Measurements from ENCODE around the gene TEAD1.

The TEAD1 gene

GRCh38 chr11:12793065-12793464 lies 118.8 kb downstream of the TEAD1 start:
- DNase-seq, result no peak

GRCh38 chr11:12793506-12793905 lies 119.3 kb downstream of the TEAD1 start:
- DNase-seq, result peak; percentile 65

- no peak for DNase-seq
These were observed 120.5 kb downstream of the TEAD1 start for GRCh38 chr11:12794576-12795230.

DNA sequence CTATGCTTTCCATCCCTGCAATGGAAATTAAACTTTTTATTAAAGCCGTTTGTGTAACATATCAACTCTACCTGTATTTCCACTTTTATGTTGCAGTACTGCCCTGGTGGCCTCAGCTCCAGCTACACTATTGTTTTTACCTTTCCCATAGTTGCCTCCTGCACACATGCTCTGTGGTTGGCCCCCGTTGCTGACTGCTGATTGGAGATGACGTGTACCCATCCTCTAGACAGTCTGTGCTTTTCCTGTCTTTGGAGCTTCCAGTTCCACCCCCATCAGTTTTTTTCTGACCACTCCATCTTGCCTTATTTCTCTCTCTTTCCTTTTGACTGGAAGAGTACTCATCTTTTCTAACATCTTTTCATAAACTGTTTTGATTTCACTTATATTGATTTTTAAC lies 123.8 kb downstream of the TEAD1 start:
- DNase-seq, result no peak

DNA sequence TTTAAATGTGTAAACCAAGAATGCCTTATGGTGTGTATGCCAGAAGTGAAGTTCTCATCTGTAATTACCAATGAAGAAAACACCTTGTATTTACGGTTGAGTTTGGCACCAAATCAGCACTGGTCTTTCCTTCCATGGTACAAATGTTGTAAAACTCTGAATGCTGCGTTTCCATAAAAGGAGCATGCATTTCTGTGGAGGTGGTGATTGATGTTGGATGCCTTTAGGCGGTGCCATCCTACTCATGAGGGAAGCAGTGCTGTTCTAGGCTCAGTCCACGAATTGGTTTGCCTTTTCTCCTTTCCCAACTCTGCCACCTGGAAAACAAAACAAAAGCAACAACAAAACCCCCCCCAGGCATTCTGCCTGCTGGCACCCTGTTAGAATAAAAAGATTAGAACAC lies 124.4 kb downstream of the TEAD1 start:
- peak; percentile 20 for DNase-seq

DNA sequence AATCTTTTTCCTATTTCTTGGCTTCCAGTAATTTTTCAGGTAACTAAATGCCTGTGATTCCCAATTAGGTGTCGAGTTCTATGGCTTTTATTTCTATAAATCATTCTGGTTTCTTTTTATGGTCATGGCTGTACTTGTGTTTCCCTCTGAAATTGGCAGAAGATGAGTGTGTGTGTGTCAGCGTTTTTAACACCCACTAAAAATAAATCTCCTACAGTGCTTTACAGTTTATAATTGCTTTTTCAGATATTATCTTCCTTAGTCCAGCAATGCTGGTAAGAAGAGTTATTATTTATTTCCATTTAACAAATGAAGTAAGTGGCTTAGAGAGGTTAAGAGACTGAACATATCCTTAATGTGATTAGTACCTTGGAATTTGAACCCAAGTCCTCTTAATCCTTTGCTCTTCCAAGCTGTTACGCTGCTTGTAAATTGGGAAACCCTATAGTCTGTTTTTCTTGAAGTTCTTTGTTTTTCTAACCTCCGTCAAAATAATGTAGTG lies 125.2 kb downstream of the TEAD1 start:
- no peak for DNase-seq

DNA sequence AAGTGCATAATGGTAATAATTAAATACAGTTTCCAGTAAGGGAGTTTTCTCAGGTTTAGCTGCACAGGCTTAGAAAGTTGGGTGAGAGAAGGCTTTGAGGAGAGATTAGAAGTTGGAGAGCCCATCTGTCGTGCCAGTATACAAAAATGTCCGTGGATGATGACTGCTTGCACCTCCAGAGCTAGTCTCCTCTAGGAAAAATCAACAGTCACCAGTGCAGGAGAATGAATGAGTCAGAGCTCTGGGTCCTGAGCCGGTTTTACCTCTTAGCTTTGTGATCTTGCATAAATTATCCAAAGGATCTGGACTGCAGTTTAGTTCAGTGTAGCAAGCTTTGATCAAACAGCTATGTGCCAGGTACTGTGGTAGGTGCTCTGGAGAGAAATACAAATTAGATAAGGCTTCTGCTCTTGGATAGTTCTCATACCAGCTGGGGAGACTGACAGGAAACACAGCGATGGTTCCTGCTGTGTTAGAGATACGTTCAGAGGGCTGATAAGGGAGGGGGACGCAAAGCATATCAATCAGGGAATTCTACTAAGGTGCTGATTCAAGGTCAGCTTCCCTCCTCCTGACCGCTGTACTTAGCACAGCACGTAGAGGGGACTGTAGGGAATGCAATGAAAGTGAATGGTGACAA lies 125.9 kb downstream of the TEAD1 start:
- DNase-seq, result peak; percentile 90

DNA sequence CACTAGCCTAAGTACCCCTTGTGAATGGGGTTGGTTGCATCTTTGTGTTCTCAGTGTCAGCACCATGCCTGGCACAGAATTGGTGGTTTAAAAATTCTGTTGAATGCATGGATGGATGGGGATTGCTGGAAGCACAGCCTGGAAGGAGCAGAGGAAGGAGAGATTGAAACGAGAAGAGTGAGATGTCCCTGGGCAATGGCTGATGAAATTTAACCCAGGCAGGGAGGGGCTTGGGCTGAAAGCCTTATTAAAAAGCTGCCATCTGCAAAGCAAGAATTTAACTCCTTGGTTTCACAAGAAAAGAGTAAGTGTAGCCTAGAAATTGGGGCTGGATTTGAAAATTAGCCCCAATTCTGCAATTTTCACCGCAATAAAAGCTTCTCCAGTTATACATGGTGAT lies 126.7 kb downstream of the TEAD1 start:
- DNase-seq, result no peak

- DNase-seq, result peak; percentile 59
These were observed 127.8 kb downstream of the TEAD1 start for GRCh38 chr11:12801976-12802375.

- DNase-seq, result peak; percentile 99
These were observed 128.3 kb downstream of the TEAD1 start for GRCh38 chr11:12802418-12803085.

GRCh38 chr11:12803086-12803826 lies 129.0 kb downstream of the TEAD1 start:
- DNase-seq, result peak; percentile 54

- DNase-seq, result no peak
These were observed 131.9 kb downstream of the TEAD1 start for GRCh38 chr11:12806113-12806512.

GRCh38 chr11:12807621-12808020 lies 133.4 kb downstream of the TEAD1 start:
- DNase-seq, result no peak

DNA sequence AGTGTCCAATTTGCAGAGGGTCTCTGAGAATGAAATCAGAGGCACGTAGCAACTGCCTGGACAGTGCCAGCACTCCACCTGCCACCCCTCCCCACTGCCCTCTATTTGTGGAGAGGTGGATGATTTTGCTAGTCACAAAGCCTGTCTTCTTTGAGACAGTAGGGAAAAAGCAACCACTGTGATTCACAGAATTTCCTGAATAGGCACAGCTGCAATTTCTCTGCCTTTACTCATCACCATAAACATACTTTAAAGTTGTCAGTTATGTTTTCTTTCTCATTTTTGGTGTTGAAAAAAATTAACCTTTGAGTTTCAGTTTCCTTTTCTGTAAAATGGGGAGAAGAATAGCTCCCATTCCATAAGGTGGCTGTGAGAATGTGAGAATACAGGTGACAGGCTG lies 134.3 kb downstream of the TEAD1 start:
- DNase-seq, result no peak

GRCh38 chr11:12809364-12809763 lies 135.1 kb downstream of the TEAD1 start:
- no peak for DNase-seq

GRCh38 chr11:12809864-12810567 lies 135.8 kb downstream of the TEAD1 start:
- DNase-seq, result peak; percentile 88

DNA sequence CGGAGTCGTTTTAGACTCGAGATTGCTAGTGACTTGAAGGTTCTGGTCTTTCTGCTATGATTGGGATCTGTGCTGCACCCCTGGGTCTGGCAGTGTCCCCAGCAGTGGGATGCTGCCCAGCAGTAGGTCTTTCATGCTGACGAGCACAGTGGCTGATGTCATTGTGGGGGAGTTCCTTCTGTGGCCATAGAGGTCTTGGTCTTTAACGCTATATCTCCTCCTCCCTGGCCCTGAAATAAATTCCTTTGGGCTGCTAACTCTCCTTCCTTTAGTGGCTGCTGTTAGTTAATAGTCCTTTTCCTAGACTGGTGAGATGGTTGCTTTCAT lies 136.3 kb downstream of the TEAD1 start:
- DNase-seq, result peak; percentile 89

DNA sequence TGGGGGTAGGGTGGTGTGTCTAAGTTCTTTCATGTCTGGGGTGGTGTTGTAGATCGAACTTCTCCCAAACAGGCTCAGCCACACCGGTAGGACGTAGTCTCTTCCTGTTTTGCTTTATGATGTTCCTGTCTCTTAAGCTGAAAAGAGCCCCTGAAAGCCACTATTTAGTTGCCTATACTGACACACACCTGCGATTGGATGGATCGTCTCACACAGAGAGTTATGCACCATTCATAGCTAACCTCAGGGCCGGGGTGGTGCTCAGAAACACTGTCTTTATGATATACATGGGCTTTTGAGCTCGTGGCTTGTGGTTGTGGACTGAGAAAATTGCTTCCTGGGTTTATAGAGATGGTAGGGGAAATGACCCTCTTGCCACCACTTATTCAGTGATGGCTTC lies 137.6 kb downstream of the TEAD1 start:
- DNase-seq, result no peak

- peak; percentile 55 for DNase-seq
These were observed 138.6 kb downstream of the TEAD1 start for GRCh38 chr11:12812849-12813248.

DNA sequence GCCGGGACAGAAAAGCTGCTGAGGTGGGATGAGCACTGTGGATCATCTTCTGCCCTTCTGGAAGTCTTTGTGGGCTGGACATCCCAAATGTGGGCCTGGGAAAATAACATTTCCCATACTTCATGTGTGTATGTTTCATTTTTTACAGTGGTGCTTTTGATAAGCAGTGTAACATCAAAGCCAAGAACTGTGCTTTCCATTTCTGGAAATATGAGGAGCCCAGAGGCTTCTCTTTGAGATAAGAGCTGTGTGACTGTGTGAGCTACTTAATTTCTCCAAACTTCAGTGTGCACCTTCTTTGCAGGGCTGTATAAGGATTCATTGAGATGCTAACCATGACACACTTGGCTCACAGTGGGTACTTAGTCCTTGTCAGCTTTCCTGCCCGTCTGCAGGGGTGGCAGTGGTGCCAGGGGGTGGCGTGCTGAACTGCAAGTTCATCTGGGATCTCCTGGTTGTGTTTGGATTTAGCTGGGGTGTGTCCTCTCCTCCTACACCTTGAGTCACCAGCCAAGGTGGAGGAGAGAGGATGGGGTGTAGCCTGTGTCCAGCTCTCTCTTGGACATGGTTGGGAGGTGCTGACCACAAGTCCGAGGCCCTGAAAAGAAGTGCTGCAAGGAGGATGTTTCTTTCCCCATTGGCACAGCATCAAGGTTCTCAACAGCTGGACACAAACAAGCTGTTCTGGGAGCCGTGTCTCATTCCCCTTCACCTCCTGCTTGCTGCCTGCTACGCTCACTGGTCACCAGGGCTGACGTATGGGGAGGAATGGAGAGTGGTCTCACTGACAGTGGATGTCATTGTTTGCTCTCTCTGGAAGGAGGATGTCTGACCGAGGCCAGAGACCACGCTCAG lies 139.4 kb downstream of the TEAD1 start:
- peak; percentile 98 for DNase-seq

GRCh38 chr11:12815129-12815480 lies 140.9 kb downstream of the TEAD1 start:
- no peak for DNase-seq

GRCh38 chr11:12815931-12816494 lies 141.8 kb downstream of the TEAD1 start:
- DNase-seq, result no peak
